Esophagus squamous epithelium (tissue), 4 donors: ENCODE results near the gene MOG.

ENCODE experiments used
- POLR2A ChIP-seq, 4 donors: fragments of 450-650 bp; IDR thresholded peaks; one replicate each; pipeline ENCODE4 v1.6.1; 2017; ENCODE audit warnings: antibody characterized with exemption in 4 of 4, mild to moderate bottlenecking in 4 of 4, moderate library complexity in 3 of 4
- TF ChIP-seq, protein P1 (sequence below), 6 experiments: fragments of 450-650 bp in 4 of 6; fragments of 200-600 bp in 2 of 6; sonication (generic) in 2 of 6; IDR thresholded peaks; one replicate each; pipeline ENCODE4 v1.5.1; 2016 to 2019; ENCODE audit warnings: antibody characterized with exemption in 6 of 6, mild to moderate bottlenecking in 4 of 6, moderate library complexity in 4 of 6

DNA sequence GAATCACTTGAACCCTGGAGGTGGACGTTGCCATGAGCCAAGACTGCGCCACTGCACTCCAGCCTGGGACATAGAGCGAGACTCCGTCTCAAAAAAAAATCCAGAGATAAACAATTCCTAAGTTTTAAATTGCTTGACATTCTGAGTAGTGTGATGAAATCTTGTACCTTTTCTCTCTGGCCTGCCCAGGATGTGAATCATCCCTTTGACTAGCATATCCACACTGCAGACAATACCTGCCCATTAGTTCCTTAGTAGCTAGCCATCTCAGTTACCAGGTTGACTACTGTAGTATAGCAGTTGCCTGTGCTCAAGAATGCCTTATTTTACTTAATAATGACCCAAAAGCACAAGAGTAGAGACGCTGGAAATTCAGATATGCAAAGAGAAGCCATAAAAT, 21.2 kb downstream of the MOG start:
- TF ChIP-seq, protein P1, sequence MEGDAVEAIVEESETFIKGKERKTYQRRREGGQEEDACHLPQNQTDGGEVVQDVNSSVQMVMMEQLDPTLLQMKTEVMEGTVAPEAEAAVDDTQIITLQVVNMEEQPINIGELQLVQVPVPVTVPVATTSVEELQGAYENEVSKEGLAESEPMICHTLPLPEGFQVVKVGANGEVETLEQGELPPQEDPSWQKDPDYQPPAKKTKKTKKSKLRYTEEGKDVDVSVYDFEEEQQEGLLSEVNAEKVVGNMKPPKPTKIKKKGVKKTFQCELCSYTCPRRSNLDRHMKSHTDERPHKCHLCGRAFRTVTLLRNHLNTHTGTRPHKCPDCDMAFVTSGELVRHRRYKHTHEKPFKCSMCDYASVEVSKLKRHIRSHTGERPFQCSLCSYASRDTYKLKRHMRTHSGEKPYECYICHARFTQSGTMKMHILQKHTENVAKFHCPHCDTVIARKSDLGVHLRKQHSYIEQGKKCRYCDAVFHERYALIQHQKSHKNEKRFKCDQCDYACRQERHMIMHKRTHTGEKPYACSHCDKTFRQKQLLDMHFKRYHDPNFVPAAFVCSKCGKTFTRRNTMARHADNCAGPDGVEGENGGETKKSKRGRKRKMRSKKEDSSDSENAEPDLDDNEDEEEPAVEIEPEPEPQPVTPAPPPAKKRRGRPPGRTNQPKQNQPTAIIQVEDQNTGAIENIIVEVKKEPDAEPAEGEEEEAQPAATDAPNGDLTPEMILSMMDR (IDR thresholded peaks at IDR 0.05), result no peak
- no peak for TF ChIP-seq POLR2A (IDR thresholded peaks at IDR 0.05)
